IMR-90 (cell line): Measurements from ENCODE around the gene DPCD. TPM values are rescaled to one million over a fixed set of nuclear protein-coding genes. Genes with fewer than 3 reads are reported as not detected.

Source experiments
- ATAC-seq: fragments of 200-7000 bp; cut with Tn5 transposase; 2 replicates; pipeline ENCODE4 v1.9.1; 2020; ENCODE audit warnings: low read depth, mild to moderate bottlenecking, moderate library complexity
- BruUV-seq: library from RNA; stranded (reverse); fragments of 400-500 nt; replicated peaks from 2 replicates; lab custom pipeline; 2021; lab: Mats Ljungman, UMichigan
- CTCF ChIA-PET: fragments of 300-600 bp; formaldehyde crosslinking; extraction: SDS; loops from one replicate; lab custom pipeline; 2021; ENCODE audit warnings: antibody characterized with exemption; lab: Yijun Ruan, JAX
- POLR2A ChIA-PET: fragments of 300-600 bp; sonication (Branson Sonifier 250); formaldehyde crosslinking; loops from one replicate; lab custom pipeline; 2022; ENCODE audit warnings: antibody characterized with exemption; ENCODE audit not compliant: unreplicated experiment; lab: Charles Lee
- DNase-seq: peaks from one replicate; pipeline ENCODE4 v3.0.0; 2013
- H2AFZ ChIP-seq: replicated peaks from 2 replicates; pipeline ENCODE3; 2013; ENCODE audit warnings: low read length, mild to moderate bottlenecking; ENCODE audit not compliant: poor library complexity
- H2AK5ac ChIP-seq: 2 replicates; pipeline ENCODE4 v1.6.1; 2013; ENCODE audit warnings: low read depth, low read length, inconsistent platforms
- H2AK9ac ChIP-seq: replicated peaks from 2 replicates; pipeline ENCODE3; 2013; ENCODE audit warnings: mild to moderate bottlenecking, low read depth, low read length, moderate library complexity; ENCODE audit not compliant: poor library complexity
- H2BK120ac ChIP-seq: 2 replicates; pipeline ENCODE4 v1.6.1; 2013; ENCODE audit warnings: low read depth, low read length, inconsistent platforms
- H2BK15ac ChIP-seq: 3 replicates; pipeline ENCODE4 v1.6.1; 2013; ENCODE audit warnings: low read depth, low read length, inconsistent platforms
- H2BK20ac ChIP-seq: 2 replicates; pipeline ENCODE4 v1.6.1; 2013; ENCODE audit warnings: low read depth, mild to moderate bottlenecking, inconsistent platforms, low read length, moderate library complexity
- H2BK5ac ChIP-seq: 2 replicates; pipeline ENCODE4 v1.6.1; 2013; ENCODE audit warnings: mild to moderate bottlenecking, low read depth, low read length, inconsistent platforms; ENCODE audit not compliant: poor library complexity, severe bottlenecking
- H3K14ac ChIP-seq: replicated peaks from 2 replicates; pipeline ENCODE4 v1.6.1; 2013; ENCODE audit warnings: low read depth, low read length, inconsistent platforms
- H3K18ac ChIP-seq: 2 replicates; pipeline ENCODE4 v1.6.1; 2013; ENCODE audit warnings: low read depth, low read length, control low read depth
- H3K23ac ChIP-seq: 2 replicates; pipeline ENCODE4 v1.6.1; 2013; ENCODE audit warnings: low read depth, low read length, inconsistent platforms
- H3K27ac ChIP-seq: 2 replicates; pipeline ENCODE4 v1.5.1; 2013; ENCODE audit warnings: mild to moderate bottlenecking, control low read depth, low read length; ENCODE audit not compliant: insufficient read depth
- H3K27me3 ChIP-seq: 2 replicates; pipeline ENCODE4 v1.6.1; 2013; ENCODE audit warnings: low read length; ENCODE audit not compliant: control insufficient read depth, insufficient read depth
- H3K36me3 ChIP-seq: 2 replicates; pipeline ENCODE4 v1.6.1; 2013; ENCODE audit warnings: low read length, mixed read lengths; ENCODE audit not compliant: control insufficient read depth, insufficient read depth
- H3K4ac ChIP-seq: 2 replicates; pipeline ENCODE4 v1.6.1; 2013; ENCODE audit warnings: low read depth, low read length, inconsistent platforms
- H3K4me1 ChIP-seq: 2 replicates; pipeline ENCODE4 v1.6.1; 2013; ENCODE audit warnings: low read length, mixed read lengths; ENCODE audit not compliant: control insufficient read depth, insufficient read depth
- H3K4me2 ChIP-seq: 2 replicates; pipeline ENCODE4 v1.6.1; 2013; ENCODE audit warnings: low read depth, mild to moderate bottlenecking, control low read depth, low read length, moderate library complexity
- H3K4me3 ChIP-seq: 2 replicates; pipeline ENCODE4 v1.5.1; 2013; ENCODE audit warnings: low read depth, mild to moderate bottlenecking, control low read depth, low read length, moderate library complexity; ENCODE audit not compliant: insufficient read depth
- H3K56ac ChIP-seq: 2 replicates; pipeline ENCODE4 v1.6.1; 2013; ENCODE audit warnings: low read length, inconsistent platforms; ENCODE audit not compliant: insufficient read depth; ENCODE audit errors: extremely low read depth
- H3K79me1 ChIP-seq, 2 experiments: 2 replicates each; pipeline ENCODE4 v1.6.1; 2013; ENCODE audit warnings: low read length in 2 of 2, inconsistent platforms in 1 of 2, low read depth in 1 of 2
- H3K9ac ChIP-seq: 2 replicates; pipeline ENCODE4 v1.6.1; 2013; ENCODE audit warnings: low read depth, low read length, control low read depth
- H3K9me1 ChIP-seq: 2 replicates; pipeline ENCODE4 v1.6.1; 2013; ENCODE audit warnings: low read length, inconsistent platforms; ENCODE audit not compliant: insufficient read depth
- H3K9me3 ChIP-seq: 2 replicates; pipeline ENCODE4 v1.6.1; 2013; ENCODE audit warnings: low read length; ENCODE audit not compliant: control insufficient read depth, insufficient read depth
- H4K20me1 ChIP-seq: 2 replicates; pipeline ENCODE4 v1.6.1; 2013; ENCODE audit warnings: low read length, inconsistent platforms; ENCODE audit not compliant: insufficient read depth
- H4K5ac ChIP-seq: 2 replicates; pipeline ENCODE4 v1.6.1; 2013; ENCODE audit warnings: mild to moderate bottlenecking, low read depth, low read length, control low read depth
- H4K8ac ChIP-seq, 2 experiments: 2 replicates each; pipeline ENCODE4 v1.6.1; 2013; ENCODE audit warnings: low read depth in 2 of 2, low read length in 2 of 2, control low read depth in 1 of 2, inconsistent platforms in 1 of 2
- H4K91ac ChIP-seq: 2 replicates; pipeline ENCODE4 v1.6.1; 2013; ENCODE audit warnings: low read depth, low read length, inconsistent platforms; ENCODE audit not compliant: insufficient read depth
- CHD1 ChIP-seq: IDR thresholded peaks from 2 replicates; pipeline ENCODE4 v1.6.1; 2012; ENCODE audit warnings: low read depth, low read length, improper control_type of control experiment
- FOS ChIP-seq: fragments of 150-350 bp; IDR thresholded peaks from 2 replicates; pipeline ENCODE4 v1.6.1; 2016; ENCODE audit warnings: low read depth, low read length
- MXI1 ChIP-seq: IDR thresholded peaks from 2 replicates; pipeline ENCODE4 v1.6.1; 2012; ENCODE audit warnings: low read depth, mild to moderate bottlenecking, low read length, moderate library complexity, borderline replicate concordance
- NFE2L2 ChIP-seq: fragments of 150-350 bp; IDR thresholded peaks from 2 replicates; pipeline ENCODE4 v1.6.1; 2016; ENCODE audit warnings: low read depth, mild to moderate bottlenecking, low read length
- SMC3 ChIP-seq: fragments of 150-350 bp; IDR thresholded peaks from 2 replicates; pipeline ENCODE4 v1.6.1; 2016; ENCODE audit warnings: low read depth, mild to moderate bottlenecking, antibody characterized with exemption, low read length, moderate library complexity
- USF2 ChIP-seq: fragments of 150-350 bp; IDR thresholded peaks from 2 replicates; pipeline ENCODE4 v1.6.1; 2017; ENCODE audit warnings: mild to moderate bottlenecking, antibody characterized with exemption, low read length, low read depth
- WGBS, 2 experiments: methylation state at CpG; one replicate each; pipeline versions ENCODE4 v1.1.5 to v1.1.7; 2013; ENCODE audit warnings: missing lambda C conversion rate in 2 of 2; ENCODE audit not compliant: insufficient read length in 1 of 2; ENCODE audit errors: extremely low coverage in 2 of 2; 5-methylcytosine and 5-hydroxymethylcytosine counted together
- dilution Hi-C: fragments of 300-500 bp; cut with HindIII; formaldehyde crosslinking; loops from one replicate; pipeline ENCODE4 v1.14.3; 2018; ENCODE audit warnings: low sequenced_read_pairs; ENCODE audit not compliant: unreplicated experiment
- in situ Hi-C: fragments of 300-500 bp; cut with MboI; formaldehyde crosslinking; loops from 3 replicates; pipeline ENCODE4 v1.14.3; 2019; ENCODE audit warnings: low sequenced_read_pairs, inconsistent platforms, mixed read lengths
- intact Hi-C: fragments of 100-400 bp; cut with micrococcal nuclease; formaldehyde crosslinking; loops from 2 replicates; pipeline ENCODE4 v1.10.0; 2022
- polyA plus RNA-seq, 3 experiments: library from polyadenylated mRNA; depleted of rRNA; stranded (reverse); fragments of >200 nt; gene quantifications; 2 replicates each; pipeline ENCODE4 v1.2.3, GENCODE V29; 2012; ENCODE audit warnings: low replicate concordance in 1 of 3
- total RNA-seq: library from RNA; depleted of rRNA; stranded (reverse); fragments of >200 nt; gene quantifications from 2 replicates; pipeline ENCODE4 v1.2.3, GENCODE V29; 2012
- TF ChIP-seq, protein P1 (sequence below): fragments of 150-350 bp; IDR thresholded peaks from 2 replicates; pipeline ENCODE4 v1.6.1; 2016; ENCODE audit warnings: low read depth, mild to moderate bottlenecking, low read length, moderate library complexity, borderline replicate concordance

DPCD gene
- total and polyA plus RNA-seq, 2 of the 4 experiments (the other 2 are of a cell fraction), result 59.1 to 73.7 TPM

DNA sequence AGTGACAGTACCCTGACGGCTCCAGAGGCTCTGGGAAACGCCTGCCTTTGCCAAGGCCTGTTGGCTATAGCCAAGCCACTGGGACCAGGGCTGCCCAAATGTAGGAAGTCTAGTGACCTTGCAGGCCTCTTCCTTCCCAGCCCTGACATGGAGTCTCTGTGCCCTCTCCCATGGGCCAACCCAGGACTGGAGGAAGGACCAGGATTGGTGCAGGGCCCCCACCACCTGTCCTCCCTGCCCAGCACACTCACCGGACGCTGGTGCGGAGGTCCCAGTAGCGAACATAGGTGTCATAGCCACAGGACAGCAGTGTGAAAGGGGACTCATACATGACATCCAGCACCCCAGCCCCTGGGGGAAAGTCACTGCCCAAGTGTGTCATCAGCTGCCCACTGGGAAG is 24.0 kb downstream of the DPCD start:
- H3K27me3 ChIP-seq, result no peaks in the 10 kb centered on the region
- H3K27ac ChIP-seq, result no peak overlapping the region
- DNase-seq (no peak), ATAC-seq (no peak)
- H4K8ac ChIP-seq, result no peak overlapping the region
- dilution Hi-C loops, result no loop called here
- H2AFZ ChIP-seq, result no peak overlapping the region
- CTCF ChIA-PET, result interaction anchor here (0.7 kb wide), 1 partner anchor 9 kb away, joined by 3 read pairs; no protein-coding TSS in a partner anchor
- no peaks in the 10 kb centered on the region; a peak in 1 of 4 replicates for H3K79me1 ChIP-seq
- H4K91ac ChIP-seq, result no peak overlapping the region
- POLR2A ChIA-PET, result no interaction called here
- H2AK9ac ChIP-seq, result peak overlapping the region; percentile 45
- H3K14ac ChIP-seq, result no peak overlapping the region
- H3K9me3 ChIP-seq, result no peaks in the 10 kb centered on the region
- intact Hi-C loops, result no loop called here
- TF ChIP-seq, protein P1, sequence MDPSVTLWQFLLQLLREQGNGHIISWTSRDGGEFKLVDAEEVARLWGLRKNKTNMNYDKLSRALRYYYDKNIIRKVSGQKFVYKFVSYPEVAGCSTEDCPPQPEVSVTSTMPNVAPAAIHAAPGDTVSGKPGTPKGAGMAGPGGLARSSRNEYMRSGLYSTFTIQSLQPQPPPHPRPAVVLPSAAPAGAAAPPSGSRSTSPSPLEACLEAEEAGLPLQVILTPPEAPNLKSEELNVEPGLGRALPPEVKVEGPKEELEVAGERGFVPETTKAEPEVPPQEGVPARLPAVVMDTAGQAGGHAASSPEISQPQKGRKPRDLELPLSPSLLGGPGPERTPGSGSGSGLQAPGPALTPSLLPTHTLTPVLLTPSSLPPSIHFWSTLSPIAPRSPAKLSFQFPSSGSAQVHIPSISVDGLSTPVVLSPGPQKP, result no peak
- TF ChIP-seq NFE2L2, result no peak
- no peak for TF ChIP-seq USF2
- TF ChIP-seq SMC3, result no peak
- TF ChIP-seq CHD1, result no peak
- no peak for TF ChIP-seq FOS
- no peak for TF ChIP-seq MXI1
- H2BK15ac ChIP-seq, result no peak overlapping the region
- H3K56ac ChIP-seq, result no peak overlapping the region
- no CpG with 5 or more reads among the region's 6 CpGs for WGBS, 2 experiments
- no peak overlapping the region for H3K18ac ChIP-seq
- no TSS peak for BruUV-seq
- peaks cover 24% of the 10 kb centered on the region for H3K36me3 ChIP-seq
- H3K4me2 ChIP-seq, result no peak overlapping the region
- no peak overlapping the region for H3K4me3 ChIP-seq
- H3K9me1 ChIP-seq, result peaks cover 16% of the 10 kb centered on the region
- H3K23ac ChIP-seq, result no peak overlapping the region
- H3K4ac ChIP-seq, result no peak overlapping the region
- no peaks in the 10 kb centered on the region for H4K20me1 ChIP-seq
- H3K4me1 ChIP-seq, result peaks cover 9% of the 10 kb centered on the region
- H2BK5ac ChIP-seq, result no peak overlapping the region
- H2BK20ac ChIP-seq, result no peak overlapping the region
- H3K9ac ChIP-seq, result no peak overlapping the region
- H4K5ac ChIP-seq, result no peak overlapping the region
- in situ Hi-C loops, result no loop called here
- no peak overlapping the region for H2AK5ac ChIP-seq
- H2BK120ac ChIP-seq, result no peak overlapping the region
